ENCODE results near the gene NT5E. TPM values are rescaled to one million over a fixed set of nuclear protein-coding genes. Genes with fewer than 3 reads are reported as not detected.

Gene NT5E
- total and polyA plus RNA-seq, 12 donors: 2.9 to 14.2 (median 9.6) TPM

DNA sequence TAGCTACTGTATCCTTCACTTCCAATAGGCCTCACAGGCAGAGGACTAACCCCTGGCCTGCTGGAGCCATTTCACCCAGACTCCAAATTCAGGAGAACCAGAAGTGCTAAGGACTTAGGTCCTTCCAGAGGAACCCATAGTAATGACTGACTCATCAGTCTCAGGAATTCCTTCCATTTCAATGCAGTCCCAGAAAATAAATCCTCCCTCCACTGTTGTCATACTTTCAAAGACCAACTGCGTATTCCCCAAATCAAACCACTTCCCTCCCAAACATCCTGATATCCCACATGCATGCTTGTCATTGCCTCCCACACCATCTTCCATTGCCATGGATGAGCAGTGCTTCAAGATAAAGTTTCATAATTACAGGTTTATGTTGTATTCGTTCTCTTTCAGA is 31.8 kb upstream of the NT5E start:
- no peaks in the 10 kb centered on the region for H3K4me1 ChIP-seq (replicated peaks in 1 of 2)
- H3K27me3 ChIP-seq: no peaks in the 10 kb centered on the region
- no peak for TF ChIP-seq POLR2A (IDR thresholded peaks at IDR 0.05)
- TF ChIP-seq, protein P1, sequence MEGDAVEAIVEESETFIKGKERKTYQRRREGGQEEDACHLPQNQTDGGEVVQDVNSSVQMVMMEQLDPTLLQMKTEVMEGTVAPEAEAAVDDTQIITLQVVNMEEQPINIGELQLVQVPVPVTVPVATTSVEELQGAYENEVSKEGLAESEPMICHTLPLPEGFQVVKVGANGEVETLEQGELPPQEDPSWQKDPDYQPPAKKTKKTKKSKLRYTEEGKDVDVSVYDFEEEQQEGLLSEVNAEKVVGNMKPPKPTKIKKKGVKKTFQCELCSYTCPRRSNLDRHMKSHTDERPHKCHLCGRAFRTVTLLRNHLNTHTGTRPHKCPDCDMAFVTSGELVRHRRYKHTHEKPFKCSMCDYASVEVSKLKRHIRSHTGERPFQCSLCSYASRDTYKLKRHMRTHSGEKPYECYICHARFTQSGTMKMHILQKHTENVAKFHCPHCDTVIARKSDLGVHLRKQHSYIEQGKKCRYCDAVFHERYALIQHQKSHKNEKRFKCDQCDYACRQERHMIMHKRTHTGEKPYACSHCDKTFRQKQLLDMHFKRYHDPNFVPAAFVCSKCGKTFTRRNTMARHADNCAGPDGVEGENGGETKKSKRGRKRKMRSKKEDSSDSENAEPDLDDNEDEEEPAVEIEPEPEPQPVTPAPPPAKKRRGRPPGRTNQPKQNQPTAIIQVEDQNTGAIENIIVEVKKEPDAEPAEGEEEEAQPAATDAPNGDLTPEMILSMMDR (IDR thresholded peaks at IDR 0.05): no peak
- 91 to 95% (median 91%) methylated on average over 2 of the region's 2 CpGs for WGBS, 4 donors
- H3K9me3 ChIP-seq (replicated peaks in 1 of 3): no peaks in the 10 kb centered on the region
- H3K27ac ChIP-seq: no peak overlapping the region
- H3K36me3 ChIP-seq (replicated peaks in 1 of 2): no peaks in the 10 kb centered on the region
- no peak for DNase-seq
- intact Hi-C loops (cut with DNase I): no loop called here
- H3K4me3 ChIP-seq: no peak overlapping the region

DNA sequence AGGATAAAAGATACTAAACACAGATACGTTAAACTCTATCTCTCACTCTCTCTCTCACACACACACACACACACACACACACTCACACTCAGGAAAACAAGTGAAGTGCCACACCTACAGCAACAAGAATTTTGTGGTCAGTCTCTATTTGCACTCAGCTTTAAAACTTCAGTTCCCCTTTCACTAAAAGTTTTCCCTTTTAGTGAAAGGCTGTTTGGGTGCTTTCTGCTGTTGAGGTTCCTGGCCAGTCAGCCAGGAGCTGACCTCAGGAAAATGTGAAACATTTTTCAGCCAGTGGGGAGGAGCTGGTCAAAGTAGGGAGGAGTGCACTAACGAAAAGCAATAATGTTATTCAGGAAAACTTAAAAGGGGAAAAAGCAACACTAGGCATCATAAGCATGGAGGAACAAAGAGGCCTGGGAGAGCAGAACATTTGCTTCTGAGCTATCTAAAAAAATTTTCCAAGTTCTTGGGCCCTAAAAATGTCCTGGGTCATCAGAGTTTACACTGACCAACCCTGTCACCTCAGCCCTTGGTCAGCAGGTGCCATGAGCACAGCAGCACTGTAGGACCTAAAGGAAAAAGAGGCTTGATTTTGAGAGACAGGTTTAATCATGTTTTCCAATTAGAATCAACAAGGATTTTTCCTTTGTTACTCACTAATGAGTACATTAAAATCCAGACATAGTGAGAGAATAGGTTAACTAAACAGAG is 30.7 kb upstream of the NT5E start:
- no peak for DNase-seq
- no peak overlapping the region for H3K27ac ChIP-seq
- TF ChIP-seq, protein P1 (IDR thresholded peaks at IDR 0.05): no peak
- TF ChIP-seq POLR2A (IDR thresholded peaks at IDR 0.05): no peak

DNA sequence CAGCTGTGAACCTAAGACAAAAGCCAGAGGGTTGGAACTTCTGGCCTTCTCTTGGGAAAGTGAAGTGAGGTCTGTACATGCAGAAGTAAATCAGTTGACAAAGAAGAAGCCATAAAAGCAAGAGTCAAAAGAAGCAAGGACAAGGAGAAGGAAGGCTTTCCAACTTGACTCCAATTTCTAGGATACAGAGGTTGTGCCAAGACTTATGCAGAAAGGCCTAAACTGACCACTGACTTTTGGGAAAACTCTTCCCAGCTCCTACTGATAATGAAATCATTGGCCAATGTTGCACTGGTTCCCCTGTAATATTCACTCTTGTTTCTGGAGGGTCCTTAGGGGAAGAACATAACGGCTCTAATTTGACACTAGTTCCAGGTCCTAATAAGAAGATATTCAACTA is 29.3 kb upstream of the NT5E start:
- Histone ChIP-seq H3K27ac (no peak overlapping the region), H3K36me3 (replicated peaks in 1 of 2) (no peaks in the 10 kb centered on the region), H3K27me3 (no peaks in the 10 kb centered on the region), H3K4me3 (no peak overlapping the region), H3K4me1 (replicated peaks in 1 of 2) (no peaks in the 10 kb centered on the region), H3K9me3 (replicated peaks in 1 of 3) (no peaks in the 10 kb centered on the region)
- 89 to 100% (median 93%) methylated on average over 1 of the region's 1 CpG for WGBS, 4 donors
- TF ChIP-seq POLR2A (IDR thresholded peaks at IDR 0.05): no peak
- TF ChIP-seq, protein P1 (IDR thresholded peaks at IDR 0.05): no peak
- no peak for DNase-seq
- intact Hi-C loops (cut with DNase I): no loop called here

More for the DNA sequence above, 30.7 kb upstream of the NT5E start:
- Histone ChIP-seq H3K9me3 (replicated peaks in 1 of 3) (no peaks in the 10 kb centered on the region), H3K36me3 (replicated peaks in 1 of 2) (no peaks in the 10 kb centered on the region), H3K4me1 (replicated peaks in 1 of 2) (no peaks in the 10 kb centered on the region), H3K4me3 (no peak overlapping the region), H3K27me3 (no peaks in the 10 kb centered on the region)
- intact Hi-C loops (cut with DNase I): no loop called here
- WGBS, 4 donors: 51 to 63% (median 53%) methylated on average over 2 of the region's 2 CpGs

DNA sequence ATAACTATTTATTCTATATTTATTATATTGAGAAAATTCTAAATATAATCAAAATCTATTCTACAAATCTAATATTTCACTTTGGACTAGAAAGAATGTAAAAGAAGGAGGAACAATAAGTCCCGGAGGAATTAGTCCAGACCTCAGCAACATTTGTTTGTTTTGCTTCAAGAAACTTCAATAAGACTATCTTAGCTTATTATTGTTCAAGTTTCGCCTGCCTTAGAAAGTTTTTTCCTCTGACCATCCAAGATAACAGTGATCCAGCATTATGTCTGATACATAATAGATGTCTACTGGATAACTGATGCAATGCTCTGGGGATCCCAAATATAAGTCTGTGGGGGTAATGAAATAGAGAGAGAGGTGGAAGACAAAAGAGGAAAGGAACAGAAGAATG is 28.7 kb upstream of the NT5E start:
- Histone ChIP-seq H3K9me3 (replicated peaks in 1 of 3) (no peaks in the 10 kb centered on the region), H3K4me3 (no peak overlapping the region), H3K36me3 (replicated peaks in 1 of 2) (no peaks in the 10 kb centered on the region), H3K4me1 (replicated peaks in 1 of 2) (no peaks in the 10 kb centered on the region), H3K27me3 (no peaks in the 10 kb centered on the region), H3K27ac (no peak overlapping the region)
- DNase-seq: no peak
- TF ChIP-seq, protein P1 (IDR thresholded peaks at IDR 0.05): no peak
- TF ChIP-seq POLR2A (IDR thresholded peaks at IDR 0.05): no peak
- intact Hi-C loops (cut with DNase I): no loop called here
- 64 to 76% (median 69%) methylated on average over 2 of the region's 2 CpGs for WGBS, 4 donors
